LNCaP clone FGC (cell line): Measurements from ENCODE around the gene UBE2K.
"Not testable (repeated sequence)": the region's sequence is repeated elsewhere in the genome, so short reads cannot be mapped to it uniquely, and the experiment has no call there.

ENCODE experiments used
- DNase-seq: peaks from one replicate; pipeline ENCODE4 v3.0.0-alpha.2; 2011; ENCODE audit warnings: low read depth
- H3K4me3 ChIP-seq: 2 replicates; pipeline ENCODE4 v1.5.1; 2011; ENCODE audit warnings: mild to moderate bottlenecking, low read depth, low read length, control low read depth
- TF ChIP-seq, protein P1 (sequence below): IDR thresholded peaks from 2 replicates; pipeline ENCODE4 v1.5.1; 2012; ENCODE audit warnings: mild to moderate bottlenecking; ENCODE audit not compliant: control insufficient read depth, insufficient read depth; ENCODE audit errors: extremely low read depth

The UBE2K gene, protein sequence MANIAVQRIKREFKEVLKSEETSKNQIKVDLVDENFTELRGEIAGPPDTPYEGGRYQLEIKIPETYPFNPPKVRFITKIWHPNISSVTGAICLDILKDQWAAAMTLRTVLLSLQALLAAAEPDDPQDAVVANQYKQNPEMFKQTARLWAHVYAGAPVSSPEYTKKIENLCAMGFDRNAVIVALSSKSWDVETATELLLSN

DNA sequence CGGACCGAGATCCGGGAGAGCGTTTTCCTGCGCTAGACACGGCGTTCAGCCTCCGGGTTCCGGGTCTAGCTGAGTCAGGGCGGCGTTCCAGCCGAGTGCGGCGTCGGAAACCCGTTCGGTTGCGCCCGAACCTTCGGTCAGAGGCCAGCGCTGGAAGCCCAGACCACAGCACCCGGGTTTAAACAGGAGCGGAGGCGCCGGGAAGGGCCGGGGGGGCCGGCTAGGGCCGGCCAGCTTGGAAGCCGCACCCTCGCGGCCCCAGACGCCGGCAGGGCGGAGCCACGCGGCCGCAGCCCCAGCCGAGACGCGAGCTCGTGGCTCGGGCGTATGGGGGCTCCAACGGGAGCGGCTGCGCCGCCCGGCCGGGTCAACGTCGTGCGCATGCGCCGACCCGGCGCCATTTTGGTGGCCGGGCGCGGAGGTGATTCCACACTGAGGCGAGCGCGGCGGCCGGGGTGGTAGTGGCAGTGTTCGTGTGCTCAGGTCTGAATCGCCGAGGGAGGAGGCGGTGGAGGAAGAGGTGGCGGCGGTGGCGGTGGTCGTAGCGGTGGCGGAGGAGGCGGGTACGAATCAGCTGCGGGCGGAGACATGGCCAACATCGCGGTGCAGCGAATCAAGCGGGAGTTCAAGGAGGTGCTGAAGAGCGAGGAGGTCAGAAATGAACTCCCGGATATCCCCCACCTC is at the start of gene UBE2K:
Gene UBE2K (plus strand): TSS at position 397 of the 684 bp plus-strand sequence. CDS start 192 bp downstream, at position 589.
- TF ChIP-seq, protein P1, sequence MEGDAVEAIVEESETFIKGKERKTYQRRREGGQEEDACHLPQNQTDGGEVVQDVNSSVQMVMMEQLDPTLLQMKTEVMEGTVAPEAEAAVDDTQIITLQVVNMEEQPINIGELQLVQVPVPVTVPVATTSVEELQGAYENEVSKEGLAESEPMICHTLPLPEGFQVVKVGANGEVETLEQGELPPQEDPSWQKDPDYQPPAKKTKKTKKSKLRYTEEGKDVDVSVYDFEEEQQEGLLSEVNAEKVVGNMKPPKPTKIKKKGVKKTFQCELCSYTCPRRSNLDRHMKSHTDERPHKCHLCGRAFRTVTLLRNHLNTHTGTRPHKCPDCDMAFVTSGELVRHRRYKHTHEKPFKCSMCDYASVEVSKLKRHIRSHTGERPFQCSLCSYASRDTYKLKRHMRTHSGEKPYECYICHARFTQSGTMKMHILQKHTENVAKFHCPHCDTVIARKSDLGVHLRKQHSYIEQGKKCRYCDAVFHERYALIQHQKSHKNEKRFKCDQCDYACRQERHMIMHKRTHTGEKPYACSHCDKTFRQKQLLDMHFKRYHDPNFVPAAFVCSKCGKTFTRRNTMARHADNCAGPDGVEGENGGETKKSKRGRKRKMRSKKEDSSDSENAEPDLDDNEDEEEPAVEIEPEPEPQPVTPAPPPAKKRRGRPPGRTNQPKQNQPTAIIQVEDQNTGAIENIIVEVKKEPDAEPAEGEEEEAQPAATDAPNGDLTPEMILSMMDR = no peak
- peak within 1 kb of the TSS; percentile 84 for H3K4me3 ChIP-seq
- peak; percentile 55 for DNase-seq

DNA sequence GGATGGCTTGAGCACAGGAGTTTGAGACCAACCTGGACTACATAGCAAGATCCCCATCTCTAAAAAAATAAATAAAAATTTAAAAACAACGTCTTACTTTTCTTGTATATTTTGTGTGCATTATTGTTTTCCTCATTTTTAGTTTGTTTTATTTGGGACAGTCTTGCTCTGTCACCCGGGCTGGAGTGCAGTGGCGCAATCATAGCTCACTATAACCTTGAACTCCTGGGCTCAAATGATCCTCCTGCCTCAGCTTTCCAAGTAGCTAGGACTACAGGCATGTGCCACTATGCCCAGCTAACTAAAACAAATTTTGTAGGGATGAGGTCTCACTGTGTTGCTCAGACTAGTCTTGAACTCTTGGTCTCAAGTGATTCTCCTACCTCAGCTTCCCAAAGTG is 49.7 kb upstream of the UBE2K start:
- no peak overlapping the region for H3K4me3 ChIP-seq
- DNase-seq = no peak
- TF ChIP-seq, protein P1 = no peak

DNA sequence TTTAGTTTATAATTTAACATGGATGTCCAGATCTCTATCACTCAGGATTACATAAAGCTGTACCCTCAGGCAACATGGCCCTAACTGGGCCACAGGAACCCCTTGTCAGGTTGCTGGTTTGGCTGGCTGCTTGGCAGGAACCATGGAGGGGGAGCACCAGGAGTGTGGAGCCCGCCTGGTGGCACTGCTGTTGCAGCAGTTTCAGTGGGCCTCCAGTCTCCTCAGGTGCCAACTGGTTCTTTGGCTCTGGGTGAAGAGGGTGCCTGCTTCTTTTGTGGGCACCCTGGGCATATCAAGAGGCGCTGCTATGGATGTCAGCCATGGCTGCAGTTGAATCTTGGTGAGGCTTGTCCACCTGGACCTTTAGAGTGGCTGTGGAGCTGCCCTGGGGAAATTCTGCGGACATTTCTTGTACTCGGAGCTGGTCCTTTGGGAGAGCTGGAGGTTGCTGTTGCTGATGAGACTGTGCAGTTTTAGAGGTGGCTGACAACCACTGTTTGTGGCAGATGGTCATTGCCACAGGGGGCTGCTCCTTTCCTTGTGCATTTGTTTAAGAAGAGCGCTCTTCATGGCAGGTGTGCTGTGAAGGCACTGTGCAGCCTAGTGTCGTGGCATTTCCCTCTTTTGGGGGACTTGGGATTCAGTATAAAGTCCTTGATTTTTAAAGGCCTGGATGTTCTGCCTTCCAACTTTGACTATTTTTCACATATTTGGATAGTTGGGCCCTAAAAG is 48.9 kb upstream of the UBE2K start:
- TF ChIP-seq, protein P1 = no peak

DNA sequence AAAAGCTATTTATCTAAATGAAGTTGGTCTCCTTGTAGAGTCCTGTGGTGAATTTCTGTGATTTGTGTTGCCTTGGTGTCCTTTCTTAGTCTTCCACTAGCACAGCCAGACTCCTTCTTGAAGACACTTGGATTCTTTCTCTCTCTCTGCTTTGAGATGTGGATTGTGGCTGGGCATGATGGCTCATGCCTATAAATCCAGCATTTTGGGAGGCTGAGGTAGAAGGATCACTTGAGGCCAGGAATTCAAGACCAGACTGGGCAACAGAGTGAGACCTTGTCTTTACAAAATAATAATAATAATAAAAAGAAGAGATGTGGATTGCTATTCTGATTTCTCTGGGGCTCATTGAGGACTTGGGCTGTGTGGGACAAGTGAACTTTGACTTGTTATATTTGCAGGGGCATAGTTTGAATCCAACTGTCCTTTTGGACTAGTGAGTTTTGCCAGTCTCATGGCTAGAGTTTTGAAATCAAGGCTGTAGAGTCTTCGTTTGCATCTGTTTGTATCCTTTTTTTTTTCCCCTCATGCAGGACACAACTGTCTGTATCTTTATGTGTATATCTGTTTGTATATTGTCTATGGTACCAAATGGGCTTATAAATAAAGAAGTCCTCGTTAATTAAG is 48.2 kb upstream of the UBE2K start:
- H3K4me3 ChIP-seq = no peak overlapping the region
- no peak for DNase-seq
- TF ChIP-seq, protein P1 = no peak

More for the DNA sequence above, 48.9 kb upstream of the UBE2K start:
- no peak overlapping the region for H3K4me3 ChIP-seq
- no peak for DNase-seq

DNA sequence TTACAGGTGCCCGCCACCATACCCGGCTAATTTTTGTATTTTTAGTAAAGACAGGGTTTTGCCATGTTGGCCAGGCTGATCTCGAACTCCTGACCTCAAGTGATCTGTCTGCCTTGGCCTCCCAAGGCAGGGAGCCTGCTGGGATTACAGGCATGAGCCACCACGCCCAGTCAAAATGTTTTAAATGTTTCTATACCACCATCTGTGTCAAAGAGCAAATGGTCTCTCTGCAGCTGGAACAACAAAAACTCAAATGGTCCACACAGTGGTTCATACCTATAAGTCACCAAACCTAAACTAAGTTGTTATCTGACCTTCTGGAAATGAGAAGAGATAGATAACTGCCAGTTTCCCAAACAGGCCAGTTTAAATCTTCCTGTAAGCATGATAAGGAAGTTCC is 46.4 kb upstream of the UBE2K start:
- not testable (repeated sequence) for DNase-seq, H3K4me3 ChIP-seq

DNA sequence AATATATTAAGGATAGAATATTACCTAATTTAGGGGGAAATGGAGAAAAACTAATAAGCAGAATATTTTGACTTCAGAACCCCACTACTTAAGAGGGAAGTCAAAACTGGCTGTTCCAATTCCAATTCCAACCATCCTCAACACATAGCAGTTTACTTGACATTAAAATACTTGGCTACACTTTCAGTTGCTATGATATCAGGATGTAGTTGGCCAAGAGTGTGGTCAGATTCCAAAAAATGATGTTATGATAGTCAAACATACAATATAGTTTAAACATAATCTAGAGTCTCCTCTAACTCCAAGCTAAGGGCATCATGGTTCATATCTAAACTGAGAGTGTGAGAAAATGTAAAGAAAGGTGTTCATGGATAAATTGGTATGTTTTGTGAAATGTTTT is 42.7 kb upstream of the UBE2K start:
- H3K4me3 ChIP-seq = no peak overlapping the region
- DNase-seq = no peak
- TF ChIP-seq, protein P1 = no peak

DNA sequence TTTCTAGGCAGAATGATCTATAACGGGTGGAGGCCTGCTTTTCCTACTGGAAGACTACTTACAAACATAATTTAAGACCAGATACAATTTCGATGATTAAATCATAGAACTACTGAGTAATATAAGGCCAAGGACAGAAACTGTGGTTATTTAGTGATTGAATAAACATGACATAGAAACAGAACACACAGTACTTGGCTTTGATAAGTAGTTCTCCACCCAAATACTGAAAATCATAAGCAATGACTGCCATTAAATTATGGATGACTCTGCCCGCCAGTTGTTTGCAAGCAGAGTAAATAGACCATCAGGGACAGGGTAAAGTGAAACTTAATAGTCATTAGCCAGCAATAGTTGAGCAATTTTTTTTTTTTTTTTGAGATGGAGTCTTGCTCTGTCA is 42.1 kb upstream of the UBE2K start:
- H3K4me3 ChIP-seq = no peak overlapping the region
- DNase-seq = peak; percentile 59
- TF ChIP-seq, protein P1 = no peak

DNA sequence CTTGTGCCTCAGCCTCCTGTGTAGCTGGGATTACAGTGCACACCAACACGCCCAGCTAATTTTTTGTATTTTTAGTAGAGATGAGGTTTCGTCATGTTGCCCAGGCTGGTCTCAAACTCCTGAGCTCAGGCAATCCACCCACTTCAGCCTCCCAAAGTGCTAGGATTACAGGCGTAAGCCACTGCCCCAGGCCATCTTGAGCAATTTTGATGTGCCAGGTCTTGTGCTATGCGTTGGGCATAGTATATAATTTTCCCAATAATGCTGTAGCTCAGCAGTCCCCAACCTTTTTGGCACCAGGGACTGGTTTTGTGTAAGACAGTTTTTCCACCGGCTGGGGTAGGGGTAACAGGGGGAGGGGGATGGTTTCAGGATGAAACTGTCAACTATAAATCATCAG is 41.3 kb upstream of the UBE2K start:
- not testable (repeated sequence) for H3K4me3 ChIP-seq, DNase-seq
